Peyer's patch (tissue), 4 donors: ENCODE data around the gene NKD1. TPM values are rescaled to one million over a fixed set of nuclear protein-coding genes. Genes with fewer than 3 reads are reported as not detected.

ENCODE experiments used
- DNase-seq, 3 donors: peaks; one replicate each; pipeline ENCODE4 v3.0.0-alpha.2; 2017 to 2019
- H3K27ac ChIP-seq, 4 donors: fragments of 200-600 bp; sonication (generic); one replicate each; pipeline ENCODE4 v1.5.1; 2016 to 2019
- H3K27me3 ChIP-seq, 2 donors: fragments of 200-600 bp; sonication (generic); one replicate each; pipeline ENCODE4 v1.5.1; 2019
- H3K36me3 ChIP-seq, 3 donors: fragments of 200-600 bp; sonication (generic); one replicate each; pipeline ENCODE4 v1.5.1; 2016 to 2019
- H3K4me1 ChIP-seq, 4 donors: fragments of 200-600 bp; sonication (generic); one replicate each; pipeline ENCODE4 v1.5.1; 2016 to 2019
- H3K4me3 ChIP-seq, 4 donors: fragments of 200-600 bp; sonication (generic); 1 replicate in 3 of 4; 2 replicates in 1 of 4; pipeline ENCODE4 v1.5.1; 2016 to 2019; ENCODE audit warnings: mild to moderate bottlenecking in 1 of 4
- H3K9me3 ChIP-seq, 4 donors: fragments of 200-600 bp; sonication (generic); one replicate each; pipeline ENCODE4 v1.5.1; 2016 to 2019; ENCODE audit warnings: mild to moderate bottlenecking in 1 of 4
- CTCF ChIP-seq, 6 experiments: fragments of 450-650 bp in 4 of 6; fragments of 200-600 bp in 2 of 6; sonication (generic) in 1 of 6; IDR thresholded peaks; one replicate each; pipeline ENCODE4 v1.5.1; 2017 to 2019; ENCODE audit warnings: antibody characterized with exemption in 6 of 6, mild to moderate bottlenecking in 3 of 6, moderate library complexity in 1 of 6
- POLR2A ChIP-seq, 2 donors: fragments of 450-650 bp; IDR thresholded peaks; one replicate each; pipeline ENCODE4 v1.5.1; 2017; ENCODE audit warnings: antibody characterized with exemption in 2 of 2, mild to moderate bottlenecking in 2 of 2, moderate library complexity in 2 of 2
- total RNA-seq, 4 donors: library from RNA; depleted of rRNA; stranded (reverse); fragments of >200 nt; gene quantifications; one replicate each; pipeline ENCODE4 v1.1.0, GENCODE V29; 2016

Gene NKD1
- total RNA-seq, 4 donors from 2014 or later = 1.7 to 4.0 (median 3.4) TPM

- no peak for DNase-seq
- H3K9me3 ChIP-seq = no peaks in the 10 kb centered on the region
- no peaks in the 10 kb centered on the region for H3K27me3 ChIP-seq
- H3K36me3 ChIP-seq = no peaks in the 10 kb centered on the region
- TF ChIP-seq CTCF (IDR thresholded peaks at IDR 0.05) (no peak), POLR2A (IDR thresholded peaks at IDR 0.05) (no peak)
- H3K4me3 ChIP-seq = no peak overlapping the region
- H3K4me1 ChIP-seq = no peaks in the 10 kb centered on the region
- H3K27ac ChIP-seq = no peak overlapping the region
Observed at GRCh38 chr16:50593410-50594150, 45.4 kb downstream of the NKD1 start.

GRCh38 chr16:50594308-50595260, 46.4 kb downstream of the NKD1 start:
- Histone ChIP-seq H3K27ac (no peak overlapping the region), H3K4me3 (no peak overlapping the region)
- no peak for TF ChIP-seq POLR2A (IDR thresholded peaks at IDR 0.05)
- no peak for TF ChIP-seq CTCF (IDR thresholded peaks at IDR 0.05)

GRCh38 chr16:50595859-50596258, 47.7 kb downstream of the NKD1 start:
- Histone ChIP-seq H3K4me3 (no peak overlapping the region), H3K27me3 (no peaks in the 10 kb centered on the region), H3K36me3 (no peaks in the 10 kb centered on the region), H3K27ac (no peak overlapping the region), H3K4me1 (peaks cover 0 to 5% (median 0%) of the 10 kb centered on the region in 4 donors), H3K9me3 (no peaks in the 10 kb centered on the region)
- TF ChIP-seq CTCF (IDR thresholded peaks at IDR 0.05) (no peak), POLR2A (IDR thresholded peaks at IDR 0.05) (no peak)
- no peak for DNase-seq

More at GRCh38 chr16:50594308-50595260, 46.4 kb downstream of the NKD1 start:
- no peak for DNase-seq
- no peaks in the 10 kb centered on the region for H3K9me3 ChIP-seq
- H3K27me3 ChIP-seq = no peaks in the 10 kb centered on the region
- no peaks in the 10 kb centered on the region for H3K36me3 ChIP-seq
- H3K4me1 ChIP-seq = no peaks in the 10 kb centered on the region

- no peaks in the 10 kb centered on the region for H3K9me3 ChIP-seq
- H3K36me3 ChIP-seq = no peaks in the 10 kb centered on the region
- no peak overlapping the region for H3K4me3 ChIP-seq
- DNase-seq = no peak
- no peak overlapping the region for H3K27ac ChIP-seq
- TF ChIP-seq CTCF (IDR thresholded peaks at IDR 0.05) = no peak
- no peak for TF ChIP-seq POLR2A (IDR thresholded peaks at IDR 0.05)
- no peaks in the 10 kb centered on the region for H3K27me3 ChIP-seq
- H3K4me1 ChIP-seq = peaks cover 0 to 15% (median 0%) of the 10 kb centered on the region in 4 donors
Observed at GRCh38 chr16:50596762-50597450, 48.7 kb downstream of the NKD1 start.

- Histone ChIP-seq H3K9me3 (no peaks in the 10 kb centered on the region), H3K36me3 (no peaks in the 10 kb centered on the region), H3K27ac (no peak overlapping the region), H3K4me3 (no peak overlapping the region), H3K4me1 (peaks cover 0 to 23% (median 0%) of the 10 kb centered on the region in 4 donors), H3K27me3 (no peaks in the 10 kb centered on the region)
- TF ChIP-seq CTCF (IDR thresholded peaks at IDR 0.05) = no peak
- no peak for TF ChIP-seq POLR2A (IDR thresholded peaks at IDR 0.05)
- no peak for DNase-seq
Observed at GRCh38 chr16:50597563-50598255, 49.5 kb downstream of the NKD1 start.
